GM18508 (cell line): ENCODE results near the gene KYNU.
"Not testable (repeated sequence)": the region's sequence is repeated elsewhere in the genome, so short reads cannot be mapped to it uniquely, and the experiment has no call there.

Experiments
- ATAC-seq: cut with Tn5 transposase; IDR thresholded peaks from one replicate; pipeline ENCODE4 v1.9.1; 2021; ENCODE audit warnings: moderate number of reproducible peaks; ENCODE audit not compliant: insufficient read depth, unreplicated experiment

Gene KYNU

GRCh38 chr2:142877216-142877838, at the start of gene KYNU:
Gene KYNU (plus strand): TSS chr2:142877664. CDS start chr2:142885368, 7,704 bp downstream.
- peak; percentile 40 for ATAC-seq

GRCh38 chr2:142834021-142834420, 43.4 kb upstream of the KYNU start:
- ATAC-seq = no peak

GRCh38 chr2:142840436-142840835, 37.0 kb upstream of the KYNU start:
- ATAC-seq = no peak

DNA sequence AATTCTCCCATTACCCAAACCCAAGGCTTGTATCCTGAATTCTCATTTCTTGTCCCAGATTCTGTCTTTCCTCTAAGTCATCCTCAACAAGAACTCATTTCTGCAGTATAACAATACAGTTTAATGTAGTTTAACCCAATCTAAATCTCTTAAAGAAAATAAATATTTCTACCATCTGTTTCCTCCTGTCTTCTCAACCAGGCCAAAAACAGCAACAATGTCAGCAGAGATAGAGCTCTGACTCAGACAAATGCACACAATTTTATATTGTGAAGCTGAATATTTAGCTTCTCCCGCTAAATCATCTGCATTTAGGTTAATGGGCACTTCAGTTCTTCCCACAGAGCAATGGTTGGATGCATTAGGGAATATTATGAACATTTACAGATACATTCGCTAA, 35.7 kb upstream of the KYNU start:
- no peak for ATAC-seq

- ATAC-seq = no peak
These were observed 35.1 kb upstream of the KYNU start for GRCh38 chr2:142842369-142842768.

DNA sequence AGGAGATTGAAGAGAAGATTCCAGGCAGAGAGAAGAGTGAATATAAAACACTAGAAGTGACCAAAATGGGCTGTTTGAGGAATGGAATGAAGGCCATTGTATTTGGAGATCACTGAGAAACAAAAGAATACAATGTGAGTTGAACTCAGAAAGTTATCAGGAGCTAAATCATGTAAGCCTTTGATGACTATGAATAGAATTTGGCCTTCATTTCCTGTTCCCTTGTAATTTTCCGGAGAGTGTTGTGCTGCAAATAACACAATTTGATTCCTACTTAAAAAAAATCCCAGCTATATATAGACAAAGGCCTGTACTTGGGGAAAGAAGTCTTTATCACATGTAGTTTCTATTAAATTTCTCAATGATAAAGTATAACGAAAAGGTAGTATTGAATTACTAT, 33.7 kb upstream of the KYNU start:
- ATAC-seq = no peak

DNA sequence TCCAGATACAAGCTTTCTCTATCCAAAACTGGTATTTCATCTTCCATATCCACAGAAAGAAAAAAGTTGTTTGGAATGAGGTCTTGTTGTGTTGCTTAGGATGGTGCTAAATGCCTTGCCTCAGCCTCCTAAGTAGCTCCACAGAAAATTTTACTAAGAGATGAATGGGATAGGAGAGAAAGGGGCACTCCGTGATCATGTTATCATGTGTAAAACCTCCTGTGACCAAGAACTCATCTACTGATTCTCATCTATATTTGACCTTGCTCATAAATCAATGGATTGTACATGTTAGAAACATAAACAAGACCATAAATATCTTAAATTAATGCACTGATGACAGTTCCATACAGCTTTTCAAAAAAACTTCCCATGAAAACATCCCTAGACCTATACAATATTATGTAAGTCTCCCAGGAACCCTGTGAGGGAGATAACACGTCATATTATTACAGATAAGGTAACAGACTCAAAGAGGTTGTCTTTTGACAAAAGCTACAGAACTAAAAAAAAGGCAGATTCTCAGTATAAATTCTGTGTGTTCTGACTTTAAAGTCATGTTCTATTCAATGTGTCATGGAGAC, 29.3 kb upstream of the KYNU start:
- ATAC-seq = no peak

GRCh38 chr2:142849820-142850219, 27.6 kb upstream of the KYNU start:
- ATAC-seq = no peak

DNA sequence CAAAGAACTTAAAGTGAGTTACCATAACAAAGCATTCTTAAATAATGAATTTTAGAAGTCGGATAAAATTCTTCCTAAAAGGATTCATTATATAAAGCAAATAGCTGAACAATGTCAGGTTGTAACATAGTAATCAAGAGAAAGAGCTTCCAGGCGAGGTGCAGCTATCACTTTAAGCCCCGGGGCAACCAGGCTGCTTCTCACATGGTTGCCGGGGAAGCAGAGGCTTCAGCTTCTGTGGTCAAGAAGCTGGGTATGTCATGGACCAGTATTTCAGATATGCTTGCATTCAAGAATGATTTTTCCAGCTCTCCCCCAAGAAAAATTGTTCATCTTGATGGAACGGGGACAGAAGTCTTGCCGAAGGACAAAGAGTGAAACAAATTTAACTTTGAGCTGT, 23.6 kb upstream of the KYNU start:
- no peak for ATAC-seq

DNA sequence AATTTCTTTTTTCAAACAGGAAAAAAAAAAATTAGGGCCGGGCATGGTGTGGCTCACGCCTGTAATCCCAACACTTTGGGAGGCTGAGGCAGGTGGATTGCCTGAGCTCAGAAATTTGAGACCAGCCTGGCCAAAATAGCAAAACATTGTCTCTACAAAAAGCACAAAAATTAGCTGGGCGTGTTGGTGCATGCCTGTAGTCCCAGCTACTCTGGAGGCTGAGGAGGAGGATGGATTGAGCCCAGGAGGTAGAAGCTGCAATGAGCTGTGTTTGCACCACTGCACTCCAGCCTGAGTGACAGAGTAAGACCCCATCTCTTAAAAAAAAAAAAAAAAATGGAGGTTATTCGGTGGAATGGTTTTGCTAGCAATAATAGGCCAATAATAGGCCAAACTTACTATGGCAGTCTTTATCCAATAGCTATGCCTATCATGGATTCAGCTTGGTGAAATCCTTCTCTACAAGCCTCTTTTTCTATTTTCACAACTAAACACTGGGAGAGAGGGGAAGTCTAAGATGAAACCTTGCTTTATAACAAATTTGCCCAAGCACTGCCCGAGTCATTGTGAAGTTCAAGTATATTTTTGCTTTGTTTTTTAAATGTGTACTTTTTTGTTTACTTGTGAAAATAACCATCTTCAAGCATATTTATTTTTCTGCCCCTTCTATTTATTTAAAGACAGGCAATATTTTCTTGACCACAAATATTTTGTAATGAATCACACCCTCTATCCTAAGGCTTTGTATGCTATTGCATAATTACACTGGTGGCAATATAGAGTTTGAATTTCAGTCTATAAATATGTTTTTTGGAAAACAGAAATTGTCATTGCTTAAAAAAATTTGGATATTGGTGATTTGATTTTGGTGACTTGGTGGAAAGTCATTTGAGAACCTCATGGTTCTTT, 20.0 kb upstream of the KYNU start:
- ATAC-seq = no peak

- no peak for ATAC-seq
These were observed 18.5 kb upstream of the KYNU start for GRCh38 chr2:142858961-142859360.

- no peak for ATAC-seq
These were observed 15.2 kb upstream of the KYNU start for GRCh38 chr2:142862299-142862698.

GRCh38 chr2:142862847-142863246, 14.6 kb upstream of the KYNU start:
- ATAC-seq = no peak

DNA sequence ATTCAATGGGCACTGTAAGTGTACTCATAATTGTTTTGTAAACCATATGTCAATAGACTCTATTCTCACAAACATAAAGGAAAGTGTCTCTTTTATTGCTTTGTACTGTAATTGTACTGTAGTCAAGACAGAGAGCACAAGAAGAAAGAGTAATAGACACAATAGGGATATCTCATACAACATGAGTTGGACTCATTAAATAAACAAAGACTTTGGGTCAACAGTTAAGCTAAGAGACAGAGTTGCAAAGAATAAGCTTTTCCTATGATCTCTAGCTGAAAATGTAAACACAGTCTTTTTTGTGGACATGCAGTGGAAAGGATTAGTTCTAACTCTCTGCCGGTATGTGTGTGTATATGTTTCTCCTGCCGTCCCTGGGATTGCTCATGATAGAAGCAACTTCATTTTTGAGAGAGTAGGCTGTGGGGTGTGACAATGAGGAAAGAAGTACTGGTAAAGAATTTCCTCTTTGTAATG, 13.9 kb upstream of the KYNU start:
- no peak for ATAC-seq

- not testable (repeated sequence) for ATAC-seq
These were observed 12.9 kb upstream of the KYNU start for GRCh38 chr2:142864605-142865004.

DNA sequence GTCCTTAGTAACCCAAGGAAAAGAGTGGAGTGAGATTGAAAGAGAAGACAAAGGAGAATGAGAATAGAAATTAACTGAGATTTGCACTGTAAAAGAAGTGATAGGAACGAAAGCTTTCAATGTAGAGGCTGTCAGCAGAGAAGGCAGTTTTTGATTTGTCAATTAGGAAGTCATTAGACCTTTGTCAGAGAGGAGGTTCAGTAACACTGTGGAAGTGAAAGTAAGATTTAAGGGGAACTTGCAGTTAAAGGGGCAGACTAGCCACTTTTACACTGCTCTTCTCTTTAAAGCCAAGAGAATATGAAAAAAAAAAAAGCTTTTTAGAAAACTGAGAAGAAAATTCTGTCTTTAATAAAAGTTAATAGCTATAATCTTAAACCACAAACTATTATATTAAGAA, 11.5 kb upstream of the KYNU start:
- ATAC-seq = peak; percentile 98

GRCh38 chr2:142866426-142866825, 11.0 kb upstream of the KYNU start:
- peak; percentile 18 for ATAC-seq

- no peak for ATAC-seq
These were observed 10.3 kb upstream of the KYNU start for GRCh38 chr2:142867136-142867535.

- no peak for ATAC-seq
These were observed 9.2 kb upstream of the KYNU start for GRCh38 chr2:142868229-142868762.

GRCh38 chr2:142869065-142869460, 8.4 kb upstream of the KYNU start:
- ATAC-seq = not testable (repeated sequence)
